SW480 (cell line): ENCODE measurements around the gene TCF7L2.
A peak's percentile ranks its signal among the peaks of the same experiment; 100 is the strongest.
"Not testable (repeated sequence)": the region's sequence is repeated elsewhere in the genome, so short reads cannot be mapped to it uniquely, and the experiment has no call there.

Experiments
- DNase-seq: peaks from one replicate; pipeline ENCODE4 v3.0.0-alpha.2; 2016; ENCODE audit warnings: low spot score

TCF7L2 gene

DNA sequence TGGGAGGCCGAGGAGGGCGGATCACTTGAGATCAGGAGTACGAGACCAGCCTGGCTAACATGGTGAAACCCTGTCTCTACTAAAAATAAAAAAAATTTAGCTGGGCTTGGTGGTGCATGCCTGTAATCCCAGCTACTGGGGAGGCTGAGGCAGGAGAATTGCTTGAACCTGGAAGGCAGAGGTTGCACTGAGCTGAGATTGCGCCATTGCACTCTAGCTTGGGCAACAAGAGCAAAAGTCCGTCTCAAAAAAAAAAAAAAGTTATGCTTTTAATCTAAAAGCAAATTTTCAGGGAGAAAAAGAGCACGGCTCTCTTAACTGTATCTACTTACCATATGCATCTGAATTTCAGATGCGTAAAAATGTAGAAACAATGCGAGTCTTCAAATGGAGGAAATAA lies 116.1 kb downstream of the TCF7L2 start:
- DNase-seq: not testable (repeated sequence)

DNA sequence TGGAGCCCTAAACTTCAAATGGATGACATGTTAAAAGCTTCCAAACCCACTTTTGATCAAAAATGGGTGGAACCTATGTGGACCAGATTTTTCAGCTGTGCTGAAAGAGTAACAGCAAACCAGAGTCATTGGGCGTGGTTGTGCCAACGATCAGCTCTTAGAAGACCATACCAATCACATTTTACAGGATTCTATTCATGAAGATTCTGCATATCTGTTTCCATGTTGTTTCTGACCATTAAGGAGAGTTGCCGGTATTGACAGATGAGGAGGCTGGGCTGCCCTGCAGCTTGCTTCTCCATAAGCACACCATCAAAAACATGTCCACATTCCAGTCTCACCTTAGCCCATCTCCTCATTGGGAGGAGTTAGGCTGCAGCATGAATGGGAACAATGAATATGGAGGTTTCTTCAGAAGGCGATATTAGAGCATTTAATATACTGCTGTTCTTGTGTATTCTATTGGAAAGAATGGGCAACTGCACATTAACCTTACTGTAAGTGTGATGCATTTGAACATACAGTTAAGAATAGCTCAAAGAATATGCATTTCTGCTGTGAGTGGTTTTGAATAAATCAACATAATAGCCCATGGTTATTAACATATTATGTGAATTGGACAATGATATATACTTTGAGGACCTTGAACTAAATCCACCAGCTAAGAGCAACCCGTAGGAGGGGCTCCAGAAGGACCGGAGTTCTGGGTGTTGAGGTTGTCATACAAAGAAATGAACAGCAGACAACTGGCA lies 116.7 kb downstream of the TCF7L2 start:
- no peak for DNase-seq

DNA sequence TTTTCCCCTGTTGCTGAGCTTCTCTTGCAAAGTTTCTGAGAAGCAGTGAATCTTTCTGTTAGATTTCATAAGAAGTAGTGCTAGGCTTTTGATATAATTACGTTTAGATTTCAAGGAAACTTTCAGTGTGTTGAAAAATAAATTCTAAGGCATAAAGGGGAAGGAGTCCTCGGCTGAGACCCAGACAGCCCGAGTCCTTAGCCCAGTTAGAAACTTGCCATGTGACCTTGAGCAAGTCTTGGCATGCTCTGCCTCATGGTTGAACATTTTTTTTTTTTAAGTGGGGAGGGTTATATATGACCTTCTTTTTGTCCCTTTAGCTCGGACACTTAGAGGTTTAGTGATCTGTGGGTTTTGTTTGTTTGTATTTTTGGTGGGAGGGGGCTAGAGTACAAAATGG lies 117.5 kb downstream of the TCF7L2 start:
- DNase-seq: no peak

- no peak for DNase-seq
Observed at GRCh38 chr10:113068178-113068890, 118.3 kb downstream of the TCF7L2 start.

GRCh38 chr10:113069595-113069994 lies 119.5 kb downstream of the TCF7L2 start:
- DNase-seq: no peak

DNA sequence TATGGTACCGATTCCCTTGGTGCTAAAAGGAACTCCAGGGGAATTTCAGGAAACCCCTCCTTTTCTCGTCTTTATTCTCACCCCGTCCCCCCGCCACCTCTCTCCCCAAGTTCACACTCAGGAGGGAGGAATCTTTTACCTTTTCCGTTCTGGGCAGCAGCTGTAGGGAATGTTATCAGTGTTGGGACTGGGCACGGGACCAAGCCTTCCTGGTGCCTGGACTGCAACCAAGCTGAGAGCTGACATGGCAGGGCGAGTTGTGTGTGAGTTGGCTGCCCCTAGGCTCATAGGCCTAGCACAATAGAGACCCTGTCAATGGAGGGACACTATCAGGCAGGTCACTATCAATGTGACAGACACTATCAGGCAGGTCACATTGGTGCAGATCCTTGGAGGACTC lies 121.4 kb downstream of the TCF7L2 start:
- no peak for DNase-seq

GRCh38 chr10:113073549-113074189 lies 123.6 kb downstream of the TCF7L2 start:
- DNase-seq: peak; percentile 94

DNA sequence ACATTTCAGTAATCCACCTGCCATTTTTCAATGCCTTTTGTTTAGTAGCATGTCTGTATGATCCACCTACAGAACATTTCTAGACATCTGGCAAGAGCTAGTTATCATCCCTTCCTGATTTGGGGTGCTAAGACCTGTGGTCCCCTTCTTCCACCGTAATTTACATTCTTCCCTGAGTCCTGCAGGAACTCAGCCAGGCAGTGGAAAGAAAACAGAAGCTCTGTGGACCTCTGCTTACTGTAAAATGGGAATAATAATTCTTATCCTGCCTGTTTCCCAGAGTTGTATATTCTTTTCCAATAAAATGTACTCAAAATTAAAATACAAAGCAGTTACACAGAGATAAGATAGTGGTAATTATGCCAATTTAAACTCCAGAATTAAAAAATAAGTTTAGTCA lies 126.9 kb downstream of the TCF7L2 start:
- no peak for DNase-seq

GRCh38 chr10:113078282-113078907 lies 128.3 kb downstream of the TCF7L2 start:
- no peak for DNase-seq

- no peak for DNase-seq
Observed at GRCh38 chr10:113080061-113080924, 130.2 kb downstream of the TCF7L2 start.

DNA sequence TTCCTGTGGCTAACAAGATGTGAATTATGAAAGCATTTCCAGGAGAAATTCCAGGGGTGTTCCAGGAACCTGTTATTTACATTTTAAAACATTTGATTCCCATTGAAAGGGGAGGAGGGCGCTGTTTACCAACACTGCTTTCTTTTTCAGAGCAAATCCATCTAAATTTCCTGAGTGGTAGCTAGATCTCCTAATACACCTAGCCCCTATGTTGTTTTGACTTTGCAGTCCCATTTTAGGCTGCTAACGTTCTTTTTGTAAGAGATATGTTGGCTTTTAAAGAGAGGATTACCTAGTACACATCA lies 130.8 kb downstream of the TCF7L2 start:
- no peak for DNase-seq

GRCh38 chr10:113084031-113084430 lies 134.0 kb downstream of the TCF7L2 start:
- no peak for DNase-seq

GRCh38 chr10:113085776-113086175 lies 135.7 kb downstream of the TCF7L2 start:
- no peak for DNase-seq

DNA sequence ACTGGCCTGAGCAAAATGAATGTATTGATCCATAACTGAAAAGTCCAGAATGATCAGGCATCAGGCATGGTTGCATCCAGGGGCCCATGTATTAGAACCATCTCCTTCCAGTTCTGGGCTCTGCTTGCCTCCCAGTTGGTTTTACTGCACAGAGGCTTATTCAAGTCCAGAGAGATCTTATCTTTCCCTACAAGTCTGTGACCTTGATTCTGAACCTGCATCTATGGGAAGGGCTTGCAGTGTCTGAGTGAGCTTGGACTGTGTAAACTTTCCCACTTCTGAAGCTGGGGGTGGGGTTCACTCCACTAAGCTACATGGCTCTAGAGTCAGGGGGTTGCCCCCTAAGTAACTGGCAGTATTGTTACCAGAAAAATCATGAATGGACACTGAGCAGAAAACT lies 136.2 kb downstream of the TCF7L2 start:
- DNase-seq: no peak

GRCh38 chr10:113087165-113088029 lies 137.3 kb downstream of the TCF7L2 start:
- peak; percentile 96 for DNase-seq

DNA sequence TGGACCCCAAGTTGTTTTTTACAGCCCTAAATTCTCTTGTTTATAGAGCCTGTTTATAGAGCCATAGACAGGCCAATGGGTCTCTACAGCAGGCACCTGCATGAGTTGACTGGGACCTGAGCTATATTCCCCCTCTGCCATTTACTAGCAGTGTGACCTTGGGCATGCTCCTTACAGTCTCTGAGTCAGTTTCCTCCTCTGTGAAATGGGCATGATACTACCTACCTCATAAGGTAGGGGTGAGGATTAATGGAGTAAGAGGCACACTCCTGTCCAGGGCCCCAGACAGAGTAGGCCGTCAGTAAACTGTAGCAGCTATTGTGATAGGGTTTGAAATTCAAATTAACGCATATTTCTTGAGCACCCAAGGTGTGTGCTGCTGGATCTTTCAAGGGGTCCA lies 138.1 kb downstream of the TCF7L2 start:
- no peak for DNase-seq

GRCh38 chr10:113089551-113089950 lies 139.5 kb downstream of the TCF7L2 start:
- DNase-seq: no peak

DNA sequence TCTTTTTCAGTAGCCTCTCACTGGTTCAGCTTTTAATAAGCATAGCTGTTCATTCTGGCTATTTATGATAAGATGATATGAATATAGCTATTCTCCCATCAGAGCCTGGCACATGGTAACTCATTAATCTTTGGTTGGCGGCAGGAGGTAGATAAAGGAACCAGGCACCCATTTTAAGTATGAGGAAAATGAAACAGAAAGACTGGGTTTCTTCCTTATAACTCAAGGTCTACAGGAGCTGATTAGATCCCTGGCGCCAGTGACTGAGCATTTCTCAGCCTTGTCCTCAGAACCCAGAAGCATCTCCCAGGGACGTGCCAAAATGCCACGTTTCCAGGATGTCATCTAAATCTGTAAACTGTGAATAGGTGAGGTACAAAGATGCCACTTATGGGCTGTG lies 141.9 kb downstream of the TCF7L2 start:
- DNase-seq: no peak

GRCh38 chr10:113093188-113094113 lies 143.4 kb downstream of the TCF7L2 start:
- peak; percentile 96 for DNase-seq

GRCh38 chr10:113094114-113094486 lies 144.1 kb downstream of the TCF7L2 start:
- no peak for DNase-seq
